ENCODE data around the gene SPAG8.

SPAG8 gene

GRCh38 chr9:35771534-35771933 is 40.5 kb downstream of the SPAG8 start:
- DNase-seq: no peak

DNA sequence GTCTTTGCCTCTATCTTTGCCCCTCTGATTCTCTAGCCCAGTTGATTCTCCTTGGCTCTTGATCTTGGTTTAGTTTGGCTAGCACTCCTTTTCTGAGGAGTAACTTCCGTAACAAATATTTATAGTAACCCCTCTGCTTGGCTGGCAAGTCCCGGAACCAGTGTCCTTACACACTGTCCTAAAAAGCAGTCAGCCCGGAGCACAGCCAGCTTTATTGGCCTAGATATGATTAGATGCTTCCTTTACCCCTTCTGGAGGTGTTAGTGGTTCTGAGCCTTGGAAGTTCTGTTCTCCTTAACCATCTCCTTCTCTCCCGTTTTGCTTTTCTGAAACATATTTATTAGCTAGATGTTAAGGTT is 41.0 kb downstream of the SPAG8 start:
- DNase-seq: peak in 3 of 4 experiments; percentile 11 to 23 (median 14)

DNA sequence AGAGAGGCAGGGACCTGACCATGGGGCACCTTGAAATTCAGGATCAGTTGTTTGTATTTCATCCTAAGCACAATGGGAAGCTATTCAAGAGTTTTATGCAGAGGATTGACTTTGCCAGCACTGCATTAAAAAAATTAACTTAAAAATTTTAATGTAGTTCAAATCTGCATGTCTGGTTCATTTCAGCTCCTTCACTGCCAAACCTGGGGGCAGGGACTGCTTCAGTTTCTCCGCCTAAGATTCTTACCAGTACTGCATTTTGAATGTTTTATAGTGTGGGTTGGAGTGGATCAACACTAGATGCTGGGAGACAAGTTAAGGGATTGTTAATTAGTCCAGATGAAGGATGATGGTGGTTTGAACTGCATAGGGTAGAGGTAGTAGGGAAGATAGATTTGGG is 42.3 kb downstream of the SPAG8 start:
- no peak for DNase-seq

- DNase-seq: no peak
Measured at GRCh38 chr9:35767458-35767857, 44.6 kb downstream of the SPAG8 start.

GRCh38 chr9:35766997-35767396 is 45.1 kb downstream of the SPAG8 start:
- DNase-seq: no peak

DNA sequence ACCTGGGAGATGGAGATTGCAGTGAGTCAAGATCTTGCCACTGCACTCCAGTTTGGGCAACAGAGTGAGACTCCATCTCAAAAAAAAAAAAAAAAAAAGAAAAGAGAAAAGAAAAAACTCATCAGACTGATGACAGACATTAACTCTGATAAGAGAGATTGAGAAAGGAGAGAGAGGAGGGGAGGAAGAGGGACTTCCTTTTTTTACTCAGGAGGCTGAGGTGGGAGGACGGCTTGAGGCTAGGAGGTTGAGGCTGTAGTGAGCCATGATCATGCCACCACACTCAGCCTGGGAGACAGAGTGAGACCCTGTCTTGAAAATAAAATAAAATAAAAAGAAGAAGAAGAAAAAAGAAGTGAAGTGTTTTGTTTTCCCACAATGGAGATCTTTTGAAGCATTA is 48.3 kb downstream of the SPAG8 start:
- no peak for DNase-seq

- DNase-seq: no peak
Measured at GRCh38 chr9:35763181-35763580, 48.9 kb downstream of the SPAG8 start.

- DNase-seq: peak; percentile 44 to 65 (median 58)
Measured at GRCh38 chr9:35760651-35761050, 51.4 kb downstream of the SPAG8 start.

GRCh38 chr9:35759795-35760194 is 52.3 kb downstream of the SPAG8 start:
- DNase-seq: no peak
